Testis (tissue), 3 donors: ENCODE results near the gene KDELR3. TPM values are rescaled to one million over a fixed set of nuclear protein-coding genes. Genes with fewer than 3 reads are reported as not detected.

Experiments used
- DNase-seq: peaks from one replicate; pipeline ENCODE4 v3.0.0-alpha.2; 2019
- H3K27ac ChIP-seq, 2 donors: fragments of 200-600 bp; sonication (generic); one replicate each; pipeline ENCODE4 v1.5.1; 2019
- H3K27me3 ChIP-seq: fragments of 200-600 bp; sonication (generic); one replicate; pipeline ENCODE4 v1.5.1; 2019
- H3K36me3 ChIP-seq: fragments of 200-600 bp; sonication (generic); one replicate; pipeline ENCODE4 v1.5.1; 2017; ENCODE audit warnings: low read depth; ENCODE audit errors: missing control alignments
- H3K4me1 ChIP-seq: fragments of 200-600 bp; sonication (generic); one replicate; pipeline ENCODE4 v1.5.1; 2019
- H3K4me3 ChIP-seq, 2 donors: fragments of 200-600 bp; sonication (generic); one replicate each; pipeline ENCODE4 v1.5.1; 2017 to 2019
- H3K9me3 ChIP-seq: fragments of 200-600 bp; sonication (generic); one replicate; pipeline ENCODE4 v1.5.1; 2017
- POLR2A ChIP-seq: fragments of 450-650 bp; IDR thresholded peaks from one replicate; pipeline ENCODE4 v1.6.1; 2017; ENCODE audit warnings: antibody characterized with exemption, mild to moderate bottlenecking, moderate library complexity
- WGBS, 2 donors: methylation state at CpG; one replicate each; pipeline ENCODE4 v1.1.5; 2018; 5-methylcytosine and 5-hydroxymethylcytosine counted together
- intact Hi-C: fragments of 100-400 bp; cut with DNase I; formaldehyde crosslinking; loops from one replicate; pipeline ENCODE4 v1.15.1; 2023; ENCODE audit warnings: low total_unique reads
- polyA plus RNA-seq: library from polyadenylated mRNA; stranded (reverse); fragments of 350-450 nt; fragmentation: Illumina TruSeq; extraction: RNeasy Lipid Tissue Mini Kit (QIAGEN cat#74804); gene quantifications from one replicate; pipeline ENCODE4 v1.2.3, GENCODE V29; 2014; ENCODE audit warnings: low read depth, low replicate concordance; ENCODE audit not compliant: insufficient read depth
- total RNA-seq, 2 donors: library from RNA; depleted of rRNA; stranded (reverse); fragments of >200 nt; gene quantifications; one replicate each; pipeline ENCODE4 v1.2.3, GENCODE V29; 2016
- TF ChIP-seq, protein P1 (sequence below), 3 experiments: fragments of 450-650 bp in 2 of 3; fragments of 200-600 bp in 1 of 3; sonication (generic) in 1 of 3; IDR thresholded peaks; one replicate each; pipeline ENCODE4 v1.5.1; 2016 to 2019; ENCODE audit warnings: antibody characterized with exemption in 3 of 3, mild to moderate bottlenecking in 2 of 3, moderate library complexity in 1 of 3

KDELR3 gene
- total and polyA plus RNA-seq, 3 donors from 2014 or later = 6.7 to 10.4 (median 8.6) TPM

DNA sequence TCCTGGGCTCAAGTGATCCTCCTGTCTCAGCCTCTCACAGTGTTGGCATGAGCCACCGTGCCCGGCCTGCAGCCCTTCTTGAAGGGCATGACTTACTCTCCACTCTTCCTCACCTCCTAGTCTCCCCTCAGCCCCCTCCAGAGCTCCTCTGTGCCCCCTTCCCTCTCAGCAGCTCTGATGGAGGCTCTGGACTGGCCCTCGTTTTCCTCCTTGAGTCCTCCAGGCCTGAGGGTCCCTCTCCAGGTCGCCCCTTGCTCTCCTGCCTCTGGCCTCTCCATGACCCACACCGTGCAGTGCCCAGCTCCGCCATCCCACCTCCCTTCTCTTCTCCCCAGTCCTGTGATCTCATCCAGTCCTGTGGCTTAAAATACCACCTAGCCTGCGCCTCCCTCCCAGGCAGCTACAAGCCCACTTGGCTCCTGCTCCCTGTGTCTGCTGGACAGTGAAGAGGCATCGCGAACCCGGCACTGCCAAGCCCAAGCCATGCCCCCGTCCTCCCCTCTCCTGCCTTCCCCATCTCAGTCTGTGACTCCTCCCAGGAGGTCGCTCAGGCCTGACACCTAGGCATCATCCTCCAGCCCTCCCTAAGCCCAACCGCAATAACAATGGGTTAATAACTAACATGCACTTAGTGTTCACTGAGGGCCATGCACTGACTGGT lies 24.8 kb upstream of the KDELR3 start:
- intact Hi-C loops = no loop called here
- Histone ChIP-seq H3K4me3 (no peak overlapping the region), H3K27me3 (no peaks in the 10 kb centered on the region), H3K36me3 (no peaks in the 10 kb centered on the region), H3K27ac (no peak overlapping the region), H3K9me3 (no peaks in the 10 kb centered on the region), H3K4me1 (no peaks in the 10 kb centered on the region)
- WGBS, 2 donors = 61 to 87% methylated on average over 7 to 13 of the region's 13 CpGs
- no peak for DNase-seq
- TF ChIP-seq, protein P1, sequence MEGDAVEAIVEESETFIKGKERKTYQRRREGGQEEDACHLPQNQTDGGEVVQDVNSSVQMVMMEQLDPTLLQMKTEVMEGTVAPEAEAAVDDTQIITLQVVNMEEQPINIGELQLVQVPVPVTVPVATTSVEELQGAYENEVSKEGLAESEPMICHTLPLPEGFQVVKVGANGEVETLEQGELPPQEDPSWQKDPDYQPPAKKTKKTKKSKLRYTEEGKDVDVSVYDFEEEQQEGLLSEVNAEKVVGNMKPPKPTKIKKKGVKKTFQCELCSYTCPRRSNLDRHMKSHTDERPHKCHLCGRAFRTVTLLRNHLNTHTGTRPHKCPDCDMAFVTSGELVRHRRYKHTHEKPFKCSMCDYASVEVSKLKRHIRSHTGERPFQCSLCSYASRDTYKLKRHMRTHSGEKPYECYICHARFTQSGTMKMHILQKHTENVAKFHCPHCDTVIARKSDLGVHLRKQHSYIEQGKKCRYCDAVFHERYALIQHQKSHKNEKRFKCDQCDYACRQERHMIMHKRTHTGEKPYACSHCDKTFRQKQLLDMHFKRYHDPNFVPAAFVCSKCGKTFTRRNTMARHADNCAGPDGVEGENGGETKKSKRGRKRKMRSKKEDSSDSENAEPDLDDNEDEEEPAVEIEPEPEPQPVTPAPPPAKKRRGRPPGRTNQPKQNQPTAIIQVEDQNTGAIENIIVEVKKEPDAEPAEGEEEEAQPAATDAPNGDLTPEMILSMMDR (IDR thresholded peaks at IDR 0.05) = no peak
- TF ChIP-seq POLR2A = no peak

DNA sequence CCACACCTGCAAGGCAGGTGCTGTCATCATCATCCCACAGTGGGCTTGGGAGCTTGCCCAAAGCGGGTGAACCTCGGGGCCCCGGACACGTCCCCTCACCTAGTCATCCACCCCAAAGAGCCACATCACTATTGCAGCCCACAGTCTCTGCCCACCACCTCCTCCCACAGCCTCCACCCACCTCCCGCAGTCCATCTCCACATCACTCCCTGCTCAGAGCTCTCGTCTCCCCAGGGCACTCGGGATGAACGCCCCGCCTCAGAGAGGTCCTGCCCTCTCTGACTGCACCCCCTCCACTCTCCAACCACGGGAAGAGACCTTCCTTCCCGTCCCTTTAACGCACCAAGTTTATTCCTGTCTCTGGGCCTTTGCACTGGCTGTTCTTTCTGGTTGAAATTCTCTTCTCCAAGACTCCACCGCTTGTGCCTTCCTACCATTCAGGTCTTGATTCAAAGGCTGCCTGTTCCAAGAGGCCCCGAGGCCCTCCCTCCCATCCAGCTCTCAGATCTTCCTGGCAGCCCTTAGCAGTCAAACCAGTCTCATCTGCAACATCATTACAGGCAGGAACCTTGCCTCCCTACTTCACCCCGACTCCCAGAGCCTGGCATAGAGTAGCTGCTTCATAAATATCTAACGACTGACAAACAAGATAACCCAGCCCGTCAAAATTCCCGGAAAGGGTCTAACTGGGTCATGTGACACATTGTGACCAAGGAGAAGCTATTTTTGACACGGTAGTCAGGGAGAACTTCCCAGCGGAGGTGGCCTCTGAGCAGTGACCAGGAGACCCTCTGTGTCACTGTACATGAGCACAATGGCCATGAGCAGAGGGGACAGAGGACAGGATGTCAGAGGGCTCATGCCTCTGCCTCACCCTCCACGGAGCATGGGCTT lies 24.0 kb upstream of the KDELR3 start:
- DNase-seq = no peak
- 53 to 64% methylated on average over 20 to 21 of the region's 21 CpGs for WGBS, 2 donors
- no peaks in the 10 kb centered on the region for H3K9me3 ChIP-seq
- TF ChIP-seq, protein P1 (IDR thresholded peaks at IDR 0.05) = no peak
- no peak for TF ChIP-seq POLR2A
- no peak overlapping the region for H3K4me3 ChIP-seq
- no peaks in the 10 kb centered on the region for H3K4me1 ChIP-seq
- H3K27ac ChIP-seq = no peak overlapping the region
- no peaks in the 10 kb centered on the region for H3K36me3 ChIP-seq
- intact Hi-C loops = no loop called here
- no peaks in the 10 kb centered on the region for H3K27me3 ChIP-seq

DNA sequence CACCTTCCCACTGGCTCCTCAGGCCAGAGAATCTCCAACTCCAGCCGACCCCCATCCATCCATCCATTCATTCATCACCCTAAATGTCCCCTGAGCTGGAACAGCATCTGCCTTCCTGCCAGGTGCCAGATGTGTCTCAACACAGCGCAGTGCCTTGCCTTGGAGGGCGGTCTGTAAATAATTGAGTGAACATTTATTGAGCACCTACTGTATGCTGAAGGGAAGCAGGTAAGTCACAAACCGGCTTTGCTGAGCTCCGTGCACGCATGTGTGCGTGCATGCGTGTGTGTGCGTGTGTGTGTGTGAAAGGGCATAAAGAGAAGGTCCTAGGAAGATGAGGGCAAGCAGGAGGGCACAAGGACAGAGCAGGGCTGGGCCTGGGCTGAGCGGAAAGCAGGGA lies 23.1 kb upstream of the KDELR3 start:
- TF ChIP-seq, protein P1 (IDR thresholded peaks at IDR 0.05) = no peak
- no peak for TF ChIP-seq POLR2A
- DNase-seq = no peak
- no peaks in the 10 kb centered on the region for H3K36me3 ChIP-seq
- H3K27ac ChIP-seq = no peak overlapping the region
- intact Hi-C loops = no loop called here
- no peak overlapping the region for H3K4me3 ChIP-seq
- H3K9me3 ChIP-seq = no peaks in the 10 kb centered on the region
- no peaks in the 10 kb centered on the region for H3K27me3 ChIP-seq
- H3K4me1 ChIP-seq = no peaks in the 10 kb centered on the region
- WGBS, 2 donors = 84 to 94% methylated on average over 9 to 10 of the region's 10 CpGs

DNA sequence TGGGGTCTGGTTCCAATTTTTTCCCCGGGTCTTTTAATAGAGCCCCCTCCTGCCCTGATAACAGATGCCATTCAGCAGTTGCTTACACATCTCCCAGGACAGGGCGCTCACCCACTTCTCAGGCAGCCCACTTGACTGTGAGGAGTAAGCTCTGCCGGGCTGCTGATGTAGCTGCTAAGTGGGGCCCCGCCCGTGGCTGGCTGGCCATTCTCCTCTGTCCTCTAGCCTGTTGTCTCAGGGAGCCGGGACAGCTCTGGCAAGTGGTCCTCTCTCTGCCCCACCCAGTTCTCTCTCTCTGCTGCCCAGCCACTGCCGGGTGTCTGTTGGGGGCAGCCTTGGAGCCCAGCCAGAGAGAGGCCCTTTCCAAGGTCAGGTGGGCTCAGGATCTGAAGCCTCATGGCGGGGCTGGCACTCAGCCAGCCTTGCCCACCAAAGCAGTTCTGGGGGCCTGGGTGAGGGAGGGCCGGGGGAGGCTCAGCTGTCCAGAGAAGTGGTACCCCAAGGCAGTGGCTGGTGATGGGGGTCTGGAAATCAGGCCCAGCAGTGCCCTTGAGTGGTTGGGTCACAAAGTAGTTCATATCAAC lies 21.8 kb upstream of the KDELR3 start:
- H3K9me3 ChIP-seq = no peaks in the 10 kb centered on the region
- intact Hi-C loops = no loop called here
- no peaks in the 10 kb centered on the region for H3K4me1 ChIP-seq
- H3K36me3 ChIP-seq = no peaks in the 10 kb centered on the region
- no peak for DNase-seq
- 50 to 68% methylated on average over 4 to 9 of the region's 9 CpGs for WGBS, 2 donors
- no peak overlapping the region for H3K27ac ChIP-seq
- no peak overlapping the region for H3K4me3 ChIP-seq
- TF ChIP-seq, protein P1 (IDR thresholded peaks at IDR 0.05) = no peak
- TF ChIP-seq POLR2A = no peak
- no peaks in the 10 kb centered on the region for H3K27me3 ChIP-seq
